ENCODE results near the gene DCST1.
A peak's percentile ranks its signal among the peaks of the same experiment; 100 is the strongest.

DNA sequence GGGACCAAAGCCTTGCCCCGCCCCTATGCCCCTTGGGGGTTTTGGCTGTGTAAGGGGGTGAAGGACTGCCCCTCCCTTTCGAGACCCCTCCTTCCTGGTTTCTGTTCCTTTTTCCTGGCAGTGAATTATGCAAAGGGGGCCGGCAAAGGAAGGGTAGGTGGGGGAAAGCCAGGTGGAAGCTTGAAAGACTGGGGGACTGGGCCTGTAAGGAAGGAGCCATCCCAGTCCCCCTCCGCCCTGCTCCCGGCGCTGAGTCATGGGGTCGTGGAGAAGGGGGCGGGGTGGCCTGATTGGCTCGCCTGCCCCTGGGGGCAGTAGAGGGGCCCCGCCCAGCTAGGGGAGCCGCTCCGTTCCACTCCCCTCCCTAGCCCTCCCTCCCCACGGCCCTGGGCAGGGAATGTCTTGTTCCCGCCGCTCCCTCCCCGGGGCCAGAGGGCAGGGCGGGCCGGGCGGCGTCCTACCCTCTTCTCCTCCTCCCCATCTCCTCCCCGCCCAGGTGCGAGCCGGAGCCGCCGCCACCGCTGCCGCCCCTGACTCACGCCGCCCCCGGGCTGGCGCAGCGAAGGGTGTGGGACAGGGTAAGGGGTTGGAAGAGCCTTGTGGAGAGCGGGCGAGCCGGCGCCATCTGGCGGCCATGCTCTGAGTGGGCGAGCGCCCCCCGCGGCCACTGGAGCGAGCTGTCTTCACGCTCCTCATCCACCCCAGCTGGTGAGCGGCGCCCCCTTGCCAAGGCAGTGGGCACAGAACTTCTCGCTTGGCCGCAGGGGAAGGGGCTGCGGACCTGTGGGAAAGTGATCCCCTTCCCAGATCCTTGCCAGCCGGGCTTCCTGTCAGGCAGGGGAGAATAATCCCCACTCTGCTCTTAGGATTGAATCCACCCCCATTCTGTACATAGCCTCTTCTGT lies 16.3 kb upstream of the DCST1 start:
- TF ChIP-seq CTCF (IDR thresholded peaks at IDR 0.05; ENCODE audit: low read depth, low read length, missing input control) (peak; percentile 95), GABPA (IDR thresholded peaks at IDR 0.05 in 1 of 2, conservative IDR thresholded peaks at IDR 0.05 in 1 of 2) (no peak), JUND (IDR thresholded peaks at IDR 0.05) (no peak), RAD21 (IDR thresholded peaks at IDR 0.05) (peak; percentile 79 to 87), YY1 (IDR thresholded peaks at IDR 0.05) (peak; percentile 59), SP1 (IDR thresholded peaks at IDR 0.05) (peak; percentile 58), ZBTB33 (IDR thresholded peaks at IDR 0.05) (no peak)
- TF ChIP-seq, protein P1, sequence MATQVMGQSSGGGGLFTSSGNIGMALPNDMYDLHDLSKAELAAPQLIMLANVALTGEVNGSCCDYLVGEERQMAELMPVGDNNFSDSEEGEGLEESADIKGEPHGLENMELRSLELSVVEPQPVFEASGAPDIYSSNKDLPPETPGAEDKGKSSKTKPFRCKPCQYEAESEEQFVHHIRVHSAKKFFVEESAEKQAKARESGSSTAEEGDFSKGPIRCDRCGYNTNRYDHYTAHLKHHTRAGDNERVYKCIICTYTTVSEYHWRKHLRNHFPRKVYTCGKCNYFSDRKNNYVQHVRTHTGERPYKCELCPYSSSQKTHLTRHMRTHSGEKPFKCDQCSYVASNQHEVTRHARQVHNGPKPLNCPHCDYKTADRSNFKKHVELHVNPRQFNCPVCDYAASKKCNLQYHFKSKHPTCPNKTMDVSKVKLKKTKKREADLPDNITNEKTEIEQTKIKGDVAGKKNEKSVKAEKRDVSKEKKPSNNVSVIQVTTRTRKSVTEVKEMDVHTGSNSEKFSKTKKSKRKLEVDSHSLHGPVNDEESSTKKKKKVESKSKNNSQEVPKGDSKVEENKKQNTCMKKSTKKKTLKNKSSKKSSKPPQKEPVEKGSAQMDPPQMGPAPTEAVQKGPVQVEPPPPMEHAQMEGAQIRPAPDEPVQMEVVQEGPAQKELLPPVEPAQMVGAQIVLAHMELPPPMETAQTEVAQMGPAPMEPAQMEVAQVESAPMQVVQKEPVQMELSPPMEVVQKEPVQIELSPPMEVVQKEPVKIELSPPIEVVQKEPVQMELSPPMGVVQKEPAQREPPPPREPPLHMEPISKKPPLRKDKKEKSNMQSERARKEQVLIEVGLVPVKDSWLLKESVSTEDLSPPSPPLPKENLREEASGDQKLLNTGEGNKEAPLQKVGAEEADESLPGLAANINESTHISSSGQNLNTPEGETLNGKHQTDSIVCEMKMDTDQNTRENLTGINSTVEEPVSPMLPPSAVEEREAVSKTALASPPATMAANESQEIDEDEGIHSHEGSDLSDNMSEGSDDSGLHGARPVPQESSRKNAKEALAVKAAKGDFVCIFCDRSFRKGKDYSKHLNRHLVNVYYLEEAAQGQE (IDR thresholded peaks at IDR 0.05) = no peak
- TF ChIP-seq, protein P2, sequence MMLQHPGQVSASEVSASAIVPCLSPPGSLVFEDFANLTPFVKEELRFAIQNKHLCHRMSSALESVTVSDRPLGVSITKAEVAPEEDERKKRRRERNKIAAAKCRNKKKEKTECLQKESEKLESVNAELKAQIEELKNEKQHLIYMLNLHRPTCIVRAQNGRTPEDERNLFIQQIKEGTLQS (IDR thresholded peaks at IDR 0.05) = no peak

Data from liver (tissue), 3 donors.